Thyroid gland (tissue), 4 donors: Measurements from ENCODE around the gene KLF7. TPM values are rescaled to one million over a fixed set of nuclear protein-coding genes. Genes with fewer than 3 reads are reported as not detected.

ENCODE experiments used
- DNase-seq, 2 donors: peaks; one replicate each; pipeline ENCODE4 v3.0.0-alpha.2; 2019
- H3K27ac ChIP-seq, 3 donors: fragments of 200-600 bp; sonication (generic); 1 replicate in 2 of 3; 2 replicates in 1 of 3; pipeline ENCODE4 v1.5.1; 2016 to 2019; ENCODE audit warnings: mild to moderate bottlenecking in 1 of 3, moderate library complexity in 1 of 3
- H3K27me3 ChIP-seq: fragments of 200-600 bp; sonication (generic); one replicate; pipeline ENCODE4 v1.5.1; 2019
- H3K36me3 ChIP-seq, 2 donors: fragments of 200-600 bp; sonication (generic); one replicate each; pipeline ENCODE4 v1.5.1; 2016 to 2019
- H3K4me1 ChIP-seq, 2 donors: fragments of 200-600 bp; sonication (generic); one replicate each; pipeline ENCODE4 v1.5.1; 2017 to 2019
- H3K4me3 ChIP-seq, 3 donors: fragments of 200-600 bp; sonication (generic); replicated peaks in 1 of 3; 1 replicate in 2 of 3; 2 replicates in 1 of 3; pipeline ENCODE4 v1.5.1; 2016; ENCODE audit warnings: mild to moderate bottlenecking in 1 of 3
- H3K9me3 ChIP-seq: fragments of 200-600 bp; sonication (generic); one replicate; pipeline ENCODE4 v1.5.1; 2017
- POLR2A ChIP-seq, 2 donors: fragments of 450-650 bp; IDR thresholded peaks; one replicate each; pipeline ENCODE4 v1.6.1; 2017; ENCODE audit warnings: antibody characterized with exemption in 2 of 2, mild to moderate bottlenecking in 2 of 2, moderate library complexity in 1 of 2
- WGBS, 2 donors: methylation state at CpG; one replicate each; pipeline ENCODE4 v1.1.5; 2017; 5-methylcytosine and 5-hydroxymethylcytosine counted together
- intact Hi-C: fragments of 100-400 bp; cut with DNase I; formaldehyde crosslinking; loops from one replicate; pipeline ENCODE4 v1.15.1; 2023
- total RNA-seq, 4 donors: library from RNA; depleted of rRNA; stranded (reverse); fragments of >200 nt; gene quantifications; one replicate each; pipeline ENCODE4 v1.2.3, GENCODE V29; 2016
- TF ChIP-seq, protein P1 (sequence below), 6 experiments: fragments of 200-600 bp in 3 of 6; fragments of 450-650 bp in 3 of 6; sonication (generic) in 3 of 6; IDR thresholded peaks; one replicate each; pipeline ENCODE4 v1.5.1; 2016 to 2019; ENCODE audit warnings: antibody characterized with exemption in 6 of 6, mild to moderate bottlenecking in 2 of 6, inconsistent platforms in 1 of 6, moderate library complexity in 1 of 6

The KLF7 gene
- total RNA-seq, 4 donors from 2014 or later: 19.4 to 29.5 (median 25.6) TPM

GRCh38 chr2:207156451-207157161, 9.1 kb downstream of the KLF7 start:
- intact Hi-C loops: loop anchor here (10.0 kb wide), 1 partner anchor 72 kb away; no protein-coding TSS in a partner anchor
- no peak for DNase-seq
- 78 to 84% methylated on average over 5 of the region's 5 CpGs for WGBS, 2 donors
- H3K4me1 ChIP-seq: peaks cover 12 to 70% of the 10 kb centered on the region in 2 donors
- H3K36me3 ChIP-seq: no peaks in the 10 kb centered on the region
- no peak overlapping the region for H3K4me3 ChIP-seq
- H3K27ac ChIP-seq: peak overlapping the region in 1 of 3 donors; percentile 8
- no peaks in the 10 kb centered on the region for H3K9me3 ChIP-seq
- TF ChIP-seq, protein P1, sequence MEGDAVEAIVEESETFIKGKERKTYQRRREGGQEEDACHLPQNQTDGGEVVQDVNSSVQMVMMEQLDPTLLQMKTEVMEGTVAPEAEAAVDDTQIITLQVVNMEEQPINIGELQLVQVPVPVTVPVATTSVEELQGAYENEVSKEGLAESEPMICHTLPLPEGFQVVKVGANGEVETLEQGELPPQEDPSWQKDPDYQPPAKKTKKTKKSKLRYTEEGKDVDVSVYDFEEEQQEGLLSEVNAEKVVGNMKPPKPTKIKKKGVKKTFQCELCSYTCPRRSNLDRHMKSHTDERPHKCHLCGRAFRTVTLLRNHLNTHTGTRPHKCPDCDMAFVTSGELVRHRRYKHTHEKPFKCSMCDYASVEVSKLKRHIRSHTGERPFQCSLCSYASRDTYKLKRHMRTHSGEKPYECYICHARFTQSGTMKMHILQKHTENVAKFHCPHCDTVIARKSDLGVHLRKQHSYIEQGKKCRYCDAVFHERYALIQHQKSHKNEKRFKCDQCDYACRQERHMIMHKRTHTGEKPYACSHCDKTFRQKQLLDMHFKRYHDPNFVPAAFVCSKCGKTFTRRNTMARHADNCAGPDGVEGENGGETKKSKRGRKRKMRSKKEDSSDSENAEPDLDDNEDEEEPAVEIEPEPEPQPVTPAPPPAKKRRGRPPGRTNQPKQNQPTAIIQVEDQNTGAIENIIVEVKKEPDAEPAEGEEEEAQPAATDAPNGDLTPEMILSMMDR (IDR thresholded peaks at IDR 0.05): no peak
- no peaks in the 10 kb centered on the region for H3K27me3 ChIP-seq

GRCh38 chr2:207155516-207156444, 10.0 kb downstream of the KLF7 start:
- DNase-seq: no peak
- 74 to 85% methylated on average over 11 of the region's 11 CpGs for WGBS, 2 donors

DNA sequence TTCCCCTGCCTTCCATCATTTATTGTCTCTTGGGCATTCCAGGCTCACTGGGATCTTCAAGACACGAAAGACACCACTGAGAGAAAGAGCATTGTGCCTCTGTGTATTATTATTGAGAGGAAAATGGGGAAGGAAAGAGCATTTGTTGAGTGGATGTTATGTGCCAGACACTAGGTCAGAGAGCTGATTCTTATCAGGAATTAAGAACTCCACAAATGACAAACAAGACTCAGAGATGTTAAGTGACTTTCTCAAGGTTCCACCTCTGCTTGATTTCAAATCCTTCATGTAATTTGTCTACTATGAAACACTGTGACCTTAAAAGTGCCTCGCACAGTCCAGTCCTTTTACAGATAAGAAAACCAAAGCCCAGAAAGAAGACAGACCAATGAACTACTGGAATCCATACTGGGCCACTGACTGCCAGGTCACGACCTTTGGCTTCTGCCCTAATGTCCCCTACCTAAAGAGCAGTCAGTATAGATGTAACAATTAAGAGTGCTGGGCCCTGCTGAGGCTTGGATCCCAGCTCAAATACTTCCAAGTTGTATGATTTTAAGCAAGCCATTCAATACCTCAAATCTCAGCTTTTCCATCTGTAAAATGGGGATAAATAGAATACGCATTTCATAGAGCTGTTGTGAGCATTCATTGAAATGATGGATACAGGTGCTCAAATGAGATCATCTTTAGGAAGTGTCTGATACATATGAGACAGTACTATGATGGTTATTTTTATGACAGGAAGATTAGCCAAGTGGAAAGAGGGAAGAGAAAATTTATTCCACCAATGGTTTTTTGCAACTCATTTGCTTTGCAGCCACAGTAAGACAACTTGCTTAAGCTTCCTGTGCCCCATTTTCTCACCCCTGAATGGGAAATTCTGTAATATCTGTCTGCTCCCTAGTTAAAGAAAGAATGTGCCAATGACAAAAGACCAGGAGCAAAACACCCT, 10.9 kb downstream of the KLF7 start:
- no peaks in the 10 kb centered on the region for H3K36me3 ChIP-seq
- H3K27me3 ChIP-seq: no peaks in the 10 kb centered on the region
- 91 to 94% methylated on average over 4 of the region's 4 CpGs for WGBS, 2 donors
- H3K9me3 ChIP-seq: no peaks in the 10 kb centered on the region
- H3K4me1 ChIP-seq: peaks cover 14 to 63% of the 10 kb centered on the region in 2 donors
- no peak for DNase-seq
- intact Hi-C loops: loop anchor here (10.0 kb wide), 1 partner anchor 70 kb away; no protein-coding TSS in a partner anchor
- TF ChIP-seq POLR2A (IDR thresholded peaks at IDR 0.05): no peak
- TF ChIP-seq, protein P1 (IDR thresholded peaks at IDR 0.05): no peak
- H3K27ac ChIP-seq: peak overlapping the region in 1 of 3 donors; percentile 18
- no peak overlapping the region for H3K4me3 ChIP-seq

More at GRCh38 chr2:207155516-207156444, 10.0 kb downstream of the KLF7 start:
- no peaks in the 10 kb centered on the region for H3K36me3 ChIP-seq
- no peaks in the 10 kb centered on the region for H3K9me3 ChIP-seq
- no peaks in the 10 kb centered on the region for H3K27me3 ChIP-seq
- H3K27ac ChIP-seq: peak overlapping the region in 1 of 3 donors; percentile 18
- H3K4me3 ChIP-seq: no peak overlapping the region
- intact Hi-C loops: loop anchor here (10.0 kb wide), 1 partner anchor 71 kb away; no protein-coding TSS in a partner anchor
- TF ChIP-seq, protein P1 (IDR thresholded peaks at IDR 0.05): no peak
- TF ChIP-seq POLR2A (IDR thresholded peaks at IDR 0.05): no peak
- H3K4me1 ChIP-seq: peaks cover 14 to 67% of the 10 kb centered on the region in 2 donors

- 76 to 79% methylated on average over 1 of the region's 1 CpG for WGBS, 2 donors
- Histone ChIP-seq H3K27ac (peak overlapping the region in 2 of 3 donors; percentile 19 to 67), H3K9me3 (no peaks in the 10 kb centered on the region), H3K36me3 (no peaks in the 10 kb centered on the region), H3K4me3 (no peak overlapping the region), H3K27me3 (no peaks in the 10 kb centered on the region), H3K4me1 (peaks cover 17 to 66% of the 10 kb centered on the region in 2 donors)
- TF ChIP-seq, protein P1 (IDR thresholded peaks at IDR 0.05): no peak
- TF ChIP-seq POLR2A (IDR thresholded peaks at IDR 0.05): no peak
- intact Hi-C loops: loop anchor here (10.0 kb wide), 1 partner anchor 69 kb away; no protein-coding TSS in a partner anchor
- no peak for DNase-seq
These were observed 12.3 kb downstream of the KLF7 start for GRCh38 chr2:207153266-207153975.
